ENCODE results near the gene BMP2K. TPM values are rescaled to one million over a fixed set of nuclear protein-coding genes. Genes with fewer than 3 reads are reported as not detected.

BMP2K gene
- polyA plus RNA-seq, 4 donors = 9.7 to 134 (median 10.9) TPM

- no peak overlapping the region for H3K4me3 ChIP-seq (ENCODE audit: low read depth in 1 of 3, low read length in 3 of 3)
- no peak overlapping the region for H3K27ac ChIP-seq (ENCODE audit: low read depth in 1 of 3, low read length in 2 of 3)
- no peak for DNase-seq
- H3K36me3 ChIP-seq (ENCODE audit: control insufficient read depth in 3 of 3, insufficient read depth in 2 of 3, low read depth in 1 of 3, low read length in 3 of 3) = no peaks in the 10 kb centered on the region
- no peaks in the 10 kb centered on the region for H3K9me3 ChIP-seq (ENCODE audit: control insufficient read depth in 2 of 2, insufficient read depth in 1 of 2, low read depth in 1 of 2, low read length in 1 of 2)
- FAIRE-seq = no peak
- 54 to 83% (median 82%) methylated on average over 3 of the region's 3 CpGs for WGBS, 3 donors
- peaks cover 0 to 16% (median 0%) of the 10 kb centered on the region in 3 donors for H3K4me1 ChIP-seq (ENCODE audit: control insufficient read depth in 3 of 3, insufficient read depth in 2 of 3, low read depth in 1 of 3, low read length in 2 of 3)
- no peaks in the 10 kb centered on the region for H3K27me3 ChIP-seq (ENCODE audit: control insufficient read depth in 3 of 3, insufficient read depth in 3 of 3, low read length in 3 of 3)
Measured at GRCh38 chr4:78766026-78766425, 10.1 kb upstream of the BMP2K start.

- 85 to 96% (median 95%) methylated on average over 5 of the region's 5 CpGs for WGBS, 3 donors
- Histone ChIP-seq H3K36me3 (ENCODE audit: control insufficient read depth in 3 of 3, insufficient read depth in 2 of 3, low read depth in 1 of 3, low read length in 3 of 3) (no peaks in the 10 kb centered on the region), H3K4me1 (ENCODE audit: control insufficient read depth in 3 of 3, insufficient read depth in 2 of 3, low read depth in 1 of 3, low read length in 2 of 3) (peaks cover 0 to 16% (median 0%) of the 10 kb centered on the region in 3 donors), H3K9me3 (ENCODE audit: control insufficient read depth in 2 of 2, insufficient read depth in 1 of 2, low read depth in 1 of 2, low read length in 1 of 2) (no peaks in the 10 kb centered on the region), H3K27me3 (ENCODE audit: control insufficient read depth in 3 of 3, insufficient read depth in 3 of 3, low read length in 3 of 3) (no peaks in the 10 kb centered on the region), H3K4me3 (ENCODE audit: low read depth in 1 of 3, low read length in 3 of 3) (no peak overlapping the region), H3K27ac (ENCODE audit: low read depth in 1 of 3, low read length in 2 of 3) (no peak overlapping the region)
- FAIRE-seq (no peak), DNase-seq (no peak)
Measured at GRCh38 chr4:78766650-78767049, 9.5 kb upstream of the BMP2K start.

GRCh38 chr4:78767350-78767749 is 8.8 kb upstream of the BMP2K start:
- no peaks in the 10 kb centered on the region for H3K27me3 ChIP-seq (ENCODE audit: control insufficient read depth in 3 of 3, insufficient read depth in 3 of 3, low read length in 3 of 3)
- H3K9me3 ChIP-seq (ENCODE audit: control insufficient read depth in 2 of 2, insufficient read depth in 1 of 2, low read depth in 1 of 2, low read length in 1 of 2) = no peaks in the 10 kb centered on the region
- DNase-seq (no peak), FAIRE-seq (no peak)
- H3K27ac ChIP-seq (ENCODE audit: low read depth in 1 of 3, low read length in 2 of 3) = no peak overlapping the region
- no peak overlapping the region for H3K4me3 ChIP-seq (ENCODE audit: low read depth in 1 of 3, low read length in 3 of 3)
- H3K4me1 ChIP-seq (ENCODE audit: control insufficient read depth in 3 of 3, insufficient read depth in 2 of 3, low read depth in 1 of 3, low read length in 2 of 3) = peaks cover 0 to 16% (median 0%) of the 10 kb centered on the region in 3 donors
- H3K36me3 ChIP-seq (ENCODE audit: control insufficient read depth in 3 of 3, insufficient read depth in 2 of 3, low read depth in 1 of 3, low read length in 3 of 3) = no peaks in the 10 kb centered on the region

GRCh38 chr4:78768452-78769180 is 7.5 kb upstream of the BMP2K start:
- no peak for FAIRE-seq
- H3K27ac ChIP-seq (ENCODE audit: low read depth in 1 of 3, low read length in 2 of 3) = peak overlapping the region in 1 of 3 donors; percentile 40
- 69 to 78% (median 69%) methylated on average over 12 of the region's 12 CpGs for WGBS, 3 donors

GRCh38 chr4:78770091-78770642 is 6.0 kb upstream of the BMP2K start:
- Histone ChIP-seq H3K4me1 (ENCODE audit: control insufficient read depth in 3 of 3, insufficient read depth in 2 of 3, low read depth in 1 of 3, low read length in 2 of 3) (peaks cover 0 to 24% (median 0%) of the 10 kb centered on the region in 3 donors), H3K27ac (ENCODE audit: low read depth in 1 of 3, low read length in 2 of 3) (peak overlapping the region in 1 of 3 donors; percentile 36), H3K4me3 (ENCODE audit: low read depth in 1 of 3, low read length in 3 of 3) (no peak overlapping the region), H3K9me3 (ENCODE audit: control insufficient read depth in 2 of 2, insufficient read depth in 1 of 2, low read depth in 1 of 2, low read length in 1 of 2) (no peaks in the 10 kb centered on the region), H3K36me3 (ENCODE audit: control insufficient read depth in 3 of 3, insufficient read depth in 2 of 3, low read depth in 1 of 3, low read length in 3 of 3) (no peaks in the 10 kb centered on the region), H3K27me3 (ENCODE audit: control insufficient read depth in 3 of 3, insufficient read depth in 3 of 3, low read length in 3 of 3) (no peaks in the 10 kb centered on the region)
- whole genome bisulfite sequencing, 3 donors = 80 to 96% (median 90%) methylated on average over 3 of the region's 3 CpGs
- no peak for FAIRE-seq
- DNase-seq = no peak

More at GRCh38 chr4:78768452-78769180, 7.5 kb upstream of the BMP2K start:
- Histone ChIP-seq H3K27me3 (ENCODE audit: control insufficient read depth in 3 of 3, insufficient read depth in 3 of 3, low read length in 3 of 3) (no peaks in the 10 kb centered on the region), H3K4me3 (ENCODE audit: low read depth in 1 of 3, low read length in 3 of 3) (no peak overlapping the region), H3K9me3 (ENCODE audit: control insufficient read depth in 2 of 2, insufficient read depth in 1 of 2, low read depth in 1 of 2, low read length in 1 of 2) (no peaks in the 10 kb centered on the region), H3K36me3 (ENCODE audit: control insufficient read depth in 3 of 3, insufficient read depth in 2 of 3, low read depth in 1 of 3, low read length in 3 of 3) (no peaks in the 10 kb centered on the region), H3K4me1 (ENCODE audit: control insufficient read depth in 3 of 3, insufficient read depth in 2 of 3, low read depth in 1 of 3, low read length in 2 of 3) (peaks cover 0 to 16% (median 0%) of the 10 kb centered on the region in 3 donors)
- DNase-seq = peak in 1 of 2 donors; percentile 86

- FAIRE-seq (no peak), DNase-seq (no peak)
- no peak overlapping the region for H3K27ac ChIP-seq (ENCODE audit: low read depth in 1 of 3, low read length in 2 of 3)
- H3K4me1 ChIP-seq (ENCODE audit: control insufficient read depth in 3 of 3, insufficient read depth in 2 of 3, low read depth in 1 of 3, low read length in 2 of 3) = peaks cover 0 to 24% (median 0%) of the 10 kb centered on the region in 3 donors
- 72 to 84% (median 82%) methylated on average over 4 of the region's 4 CpGs for whole genome bisulfite sequencing, 3 donors
- no peaks in the 10 kb centered on the region for H3K36me3 ChIP-seq (ENCODE audit: control insufficient read depth in 3 of 3, insufficient read depth in 2 of 3, low read depth in 1 of 3, low read length in 3 of 3)
- no peaks in the 10 kb centered on the region for H3K9me3 ChIP-seq (ENCODE audit: control insufficient read depth in 2 of 2, insufficient read depth in 1 of 2, low read depth in 1 of 2, low read length in 1 of 2)
- no peaks in the 10 kb centered on the region for H3K27me3 ChIP-seq (ENCODE audit: control insufficient read depth in 3 of 3, insufficient read depth in 3 of 3, low read length in 3 of 3)
- no peak overlapping the region for H3K4me3 ChIP-seq (ENCODE audit: low read depth in 1 of 3, low read length in 3 of 3)
Measured at GRCh38 chr4:78772526-78773091, 3.5 kb upstream of the BMP2K start.

GRCh38 chr4:78774417-78774816 is 1.7 kb upstream of the BMP2K start:
- Histone ChIP-seq H3K4me1 (ENCODE audit: control insufficient read depth in 3 of 3, insufficient read depth in 2 of 3, low read depth in 1 of 3, low read length in 2 of 3) (peaks cover 0 to 14% (median 2%) of the 10 kb centered on the region in 3 donors), H3K36me3 (ENCODE audit: control insufficient read depth in 3 of 3, insufficient read depth in 2 of 3, low read depth in 1 of 3, low read length in 3 of 3) (no peaks in the 10 kb centered on the region), H3K4me3 (ENCODE audit: low read depth in 1 of 3, low read length in 3 of 3) (no peak overlapping the region), H3K9me3 (ENCODE audit: control insufficient read depth in 2 of 2, insufficient read depth in 1 of 2, low read depth in 1 of 2, low read length in 1 of 2) (no peaks in the 10 kb centered on the region), H3K27me3 (ENCODE audit: control insufficient read depth in 3 of 3, insufficient read depth in 3 of 3, low read length in 3 of 3) (no peaks in the 10 kb centered on the region), H3K27ac (ENCODE audit: low read depth in 1 of 3, low read length in 2 of 3) (no peak overlapping the region)
- WGBS, 3 donors = 51 to 65% (median 65%) methylated on average over 3 of the region's 3 CpGs
- DNase-seq (no peak), FAIRE-seq (no peak)

- no peaks in the 10 kb centered on the region for H3K27me3 ChIP-seq (ENCODE audit: control insufficient read depth in 3 of 3, insufficient read depth in 3 of 3, low read length in 3 of 3)
- no peaks in the 10 kb centered on the region for H3K9me3 ChIP-seq (ENCODE audit: control insufficient read depth in 2 of 2, insufficient read depth in 1 of 2, low read depth in 1 of 2, low read length in 1 of 2)
- peaks cover 0 to 14% (median 2%) of the 10 kb centered on the region in 3 donors for H3K4me1 ChIP-seq (ENCODE audit: control insufficient read depth in 3 of 3, insufficient read depth in 2 of 3, low read depth in 1 of 3, low read length in 2 of 3)
- H3K4me3 ChIP-seq (ENCODE audit: low read depth in 1 of 3, low read length in 3 of 3) = peak overlapping the region; percentile 77 to 92 (median 80)
- H3K27ac ChIP-seq (ENCODE audit: low read depth in 1 of 3, low read length in 2 of 3) = peak overlapping the region; percentile 89 to 97 (median 93)
- H3K36me3 ChIP-seq (ENCODE audit: control insufficient read depth in 3 of 3, insufficient read depth in 2 of 3, low read depth in 1 of 3, low read length in 3 of 3) = no peaks in the 10 kb centered on the region
- WGBS, 3 donors = 0% methylated on average over 44 to 54 of the region's 54 CpGs
- DNase-seq (peak in 1 of 2 donors; percentile 86), FAIRE-seq (no peak)
Measured at GRCh38 chr4:78775303-78776078, 659 bp upstream of the BMP2K start.

Data from small intestine (tissue), 7 donors.